Measurements from ENCODE around the gene XBP1. TPM values are rescaled to one million over a fixed set of nuclear protein-coding genes. Genes with fewer than 3 reads are reported as not detected.

XBP1 gene
- total RNA-seq, 1 experiment from 2014 or later = 81.3 TPM

- no TSS peak for BruUV-seq (replicated peaks)
- Histone ChIP-seq H3K27ac (ENCODE audit: low read depth, low read length) (no peak overlapping the region), H2AFZ (ENCODE audit: low read depth, low read length, poor library complexity, severe bottlenecking) (no peak overlapping the region), H3K79me2 (ENCODE audit: insufficient read depth, low read length) (no peaks in the 10 kb centered on the region), H3K4me1 (ENCODE audit: control insufficient read depth in 1 of 2, insufficient read depth in 2 of 2, low read length in 2 of 2) (no peaks in the 10 kb centered on the region), H3K36me3 (ENCODE audit: control insufficient read depth in 1 of 2, insufficient read depth in 2 of 2, low read length in 2 of 2) (no peaks in the 10 kb centered on the region), H3K4me2 (ENCODE audit: low read length) (no peak overlapping the region), H3K27me3 (ENCODE audit: insufficient read depth, low read length) (no peaks in the 10 kb centered on the region), H4K20me1 (ENCODE audit: insufficient read depth) (no peaks in the 10 kb centered on the region), H3K9ac (ENCODE audit: low read length) (no peak overlapping the region), H3K9me2 (ENCODE audit: insufficient read depth) (no peaks in the 10 kb centered on the region), H3K9me3 (ENCODE audit: control insufficient read depth in 1 of 2, insufficient read depth in 1 of 2, low read depth in 1 of 2, low read length in 2 of 2) (no peaks in the 10 kb centered on the region), H3K4me3 (replicated peaks in 1 of 2; ENCODE audit: low read depth in 1 of 2, low read length in 2 of 2) (no peak overlapping the region)
- RAD21 ChIA-PET (ENCODE audit: low non-redundant PET in 1 of 2, low total read pairs in 2 of 2, uncharacterized antibody in 2 of 2, unreplicated experiment in 2 of 2) = interaction anchor here in 1 of 2 experiments (0.6 kb wide), 1 partner anchor 83 kb away, joined by 3 read pairs; no protein-coding TSS in a partner anchor
- ATAC-seq = no peak
- CTCF ChIA-PET = interaction anchor here (1.1 to 3.0 kb wide), 2 partner anchors 209 to 231 kb away, joined by 5 to 20 read pairs; no protein-coding TSS in a partner anchor
- POLR2A ChIA-PET = no interaction called here
- intact Hi-C loops (cut with micrococcal nuclease) = no loop called here
- no peak for DNase-seq (ENCODE audit: low read depth, low spot score)
- no peak for TF ChIP-seq EZH2phosphoT487 (IDR thresholded peaks at IDR 0.05; ENCODE audit: borderline replicate concordance)
- TF ChIP-seq EZH2 (IDR thresholded peaks at IDR 0.05) = no peak
- no peak for TF ChIP-seq RAD21 (IDR thresholded peaks at IDR 0.05; ENCODE audit: low read depth)
- no peak for TF ChIP-seq ZFX (IDR thresholded peaks at IDR 0.05)
- TF ChIP-seq JUND (IDR thresholded peaks at IDR 0.05) = no peak
- TF ChIP-seq CEBPB (IDR thresholded peaks at IDR 0.05; ENCODE audit: low read depth) = no peak
- no peak for TF ChIP-seq SIN3A (IDR thresholded peaks at IDR 0.05; ENCODE audit: low read depth)
- TF ChIP-seq TCF7L2 (IDR thresholded peaks at IDR 0.05; ENCODE audit: borderline replicate concordance, extremely low read depth, insufficient read depth, insufficient read length) = no peak
- TF ChIP-seq POLR2A (IDR thresholded peaks at IDR 0.05; ENCODE audit: borderline replicate concordance, extremely low read depth, insufficient read depth, insufficient read length) = no peak
These were observed 31.0 kb upstream of the XBP1 start for GRCh38 chr22:28831140-28832072.

GRCh38 chr22:28830441-28830840, 30.1 kb upstream of the XBP1 start:
- Histone ChIP-seq H3K79me2 (ENCODE audit: insufficient read depth, low read length) (no peaks in the 10 kb centered on the region), H3K4me3 (replicated peaks in 1 of 2; ENCODE audit: low read depth in 1 of 2, low read length in 2 of 2) (no peak overlapping the region), H3K9me2 (ENCODE audit: insufficient read depth) (no peaks in the 10 kb centered on the region), H3K27ac (ENCODE audit: low read depth, low read length) (no peak overlapping the region), H2AFZ (ENCODE audit: low read depth, low read length, poor library complexity, severe bottlenecking) (no peak overlapping the region), H3K36me3 (ENCODE audit: control insufficient read depth in 1 of 2, insufficient read depth in 2 of 2, low read length in 2 of 2) (no peaks in the 10 kb centered on the region), H3K4me2 (ENCODE audit: low read length) (no peak overlapping the region), H3K9ac (ENCODE audit: low read length) (no peak overlapping the region), H3K9me3 (ENCODE audit: control insufficient read depth in 1 of 2, insufficient read depth in 1 of 2, low read depth in 1 of 2, low read length in 2 of 2) (no peaks in the 10 kb centered on the region), H4K20me1 (ENCODE audit: insufficient read depth) (no peaks in the 10 kb centered on the region), H3K4me1 (ENCODE audit: control insufficient read depth in 1 of 2, insufficient read depth in 2 of 2, low read length in 2 of 2) (no peaks in the 10 kb centered on the region), H3K27me3 (ENCODE audit: insufficient read depth, low read length) (no peaks in the 10 kb centered on the region)
- TF ChIP-seq FOSL1 (IDR thresholded peaks at IDR 0.05; ENCODE audit: low read depth) (no peak), TCF7L2 (IDR thresholded peaks at IDR 0.05; ENCODE audit: borderline replicate concordance, extremely low read depth, insufficient read depth, insufficient read length) (no peak), POLR2AphosphoS5 (IDR thresholded peaks at IDR 0.05; ENCODE audit: low read depth, low read length) (no peak), CEBPB (IDR thresholded peaks at IDR 0.05; ENCODE audit: low read depth) (no peak), JUND (IDR thresholded peaks at IDR 0.05) (no peak), EZH2 (IDR thresholded peaks at IDR 0.05) (no peak)
- CTCF ChIA-PET = interaction anchor here (1.2 to 4.1 kb wide), 4 partner anchors 205 to 230 kb away, joined by 3 to 57 read pairs (median 12); no protein-coding TSS in a partner anchor
- BruUV-seq (replicated peaks) = no TSS peak
- no peak for ATAC-seq
- RAD21 ChIA-PET (ENCODE audit: low non-redundant PET in 1 of 2, low total read pairs in 2 of 2, uncharacterized antibody in 2 of 2, unreplicated experiment in 2 of 2) = no interaction called here
- intact Hi-C loops (cut with micrococcal nuclease) = no loop called here
- POLR2A ChIA-PET = no interaction called here
- no peak for DNase-seq (ENCODE audit: low read depth, low spot score)
